Endometrial microvascular endothelial cells (primary cell): Measurements from ENCODE around the gene NXPH1. TPM values are rescaled to one million over a fixed set of nuclear protein-coding genes. Genes with fewer than 3 reads are reported as not detected.
"Not testable (repeated sequence)": the region's sequence is repeated elsewhere in the genome, so short reads cannot be mapped to it uniquely, and the experiment has no call there.

Experiments
- in situ Hi-C: cut with HindIII; loops from 2 replicates; pipeline ENCODE4 v1.10.0; 2017; ENCODE audit warnings: low sequenced_read_pairs, low pct_unique_long_range_greater_than_20kb; ENCODE audit errors: inconsistent ontology term
- total RNA-seq: library from RNA; depleted of rRNA; stranded (reverse); fragments of >200 nt; gene quantifications from one replicate; pipeline ENCODE4 v1.2.3, GENCODE V29; 2015; ENCODE audit errors: inconsistent ontology term

Gene NXPH1
- total RNA-seq, 1 donor from 2014 or later: not detected

GRCh38 chr7:8629504-8629903 is 196.1 kb downstream of the NXPH1 start:
- in situ Hi-C loops: no loop called here

GRCh38 chr7:8637322-8637721 is 203.9 kb downstream of the NXPH1 start:
- in situ Hi-C loops: no loop called here

GRCh38 chr7:8638076-8638475 is 204.7 kb downstream of the NXPH1 start:
- in situ Hi-C loops: no loop called here

GRCh38 chr7:8639668-8640067 is 206.3 kb downstream of the NXPH1 start:
- in situ Hi-C loops: no loop called here

- in situ Hi-C loops: no loop called here
Observed at GRCh38 chr7:8640671-8641070, 207.3 kb downstream of the NXPH1 start.

- in situ Hi-C loops: no loop called here
Observed at GRCh38 chr7:8668627-8669500, 235.5 kb downstream of the NXPH1 start.

GRCh38 chr7:8669501-8669851 is 236.1 kb downstream of the NXPH1 start:
- in situ Hi-C loops: no loop called here

GRCh38 chr7:8684426-8684825 is 251.0 kb downstream of the NXPH1 start:
- in situ Hi-C loops: no loop called here

GRCh38 chr7:8699875-8700624 is 266.6 kb downstream of the NXPH1 start:
- in situ Hi-C loops: no loop called here

GRCh38 chr7:8702807-8703206 is 269.4 kb downstream of the NXPH1 start:
- in situ Hi-C loops: no loop called here

GRCh38 chr7:8710124-8710523 is 276.7 kb downstream of the NXPH1 start:
- in situ Hi-C loops: no loop called here

GRCh38 chr7:8714791-8715190 is 281.4 kb downstream of the NXPH1 start:
- in situ Hi-C loops: no loop called here

GRCh38 chr7:8719102-8719501 is 285.7 kb downstream of the NXPH1 start:
- in situ Hi-C loops: no loop called here

- in situ Hi-C loops: no loop called here
Observed at GRCh38 chr7:8724080-8724718, 290.8 kb downstream of the NXPH1 start.

GRCh38 chr7:8731756-8732155 is 298.3 kb downstream of the NXPH1 start:
- in situ Hi-C loops: not testable (repeated sequence)

GRCh38 chr7:8739837-8740236 is 306.4 kb downstream of the NXPH1 start:
- in situ Hi-C loops: no loop called here

- in situ Hi-C loops: no loop called here
Observed at GRCh38 chr7:8742837-8743236, 309.4 kb downstream of the NXPH1 start.

- in situ Hi-C loops: no loop called here
Observed at GRCh38 chr7:8747338-8747737, 313.9 kb downstream of the NXPH1 start.

- in situ Hi-C loops: no loop called here
Observed at GRCh38 chr7:8751557-8752231, 318.3 kb downstream of the NXPH1 start.
